Measurements from ENCODE around the gene FSD2.
A peak's percentile ranks its signal among the peaks of the same experiment; 100 is the strongest.

The FSD2 gene

GRCh38 chr15:82805994-82806406 lies at the start of gene FSD2:
TSS of gene FSD2 (minus strand) at chr15:82806069. CDS start at chr15:82787390, 18,679 bp downstream.
- no peak for DNase-seq (ENCODE audit: low spot score)

GRCh38 chr15:82854554-82854953 lies 48.7 kb upstream of the FSD2 start:
- no peak for DNase-seq (ENCODE audit: low spot score)

- DNase-seq (ENCODE audit: low spot score) = peak; percentile 91
These were observed 47.2 kb upstream of the FSD2 start for GRCh38 chr15:82852941-82853561.

GRCh38 chr15:82851981-82852511 lies 46.2 kb upstream of the FSD2 start:
- DNase-seq (ENCODE audit: low spot score) = no peak

- no peak for DNase-seq (ENCODE audit: low spot score)
These were observed 45.5 kb upstream of the FSD2 start for GRCh38 chr15:82851306-82851850.

GRCh38 chr15:82850731-82851130 lies 44.9 kb upstream of the FSD2 start:
- no peak for DNase-seq (ENCODE audit: low spot score)

- DNase-seq (ENCODE audit: low spot score) = peak; percentile 99
These were observed 44.0 kb upstream of the FSD2 start for GRCh38 chr15:82849556-82850512.

- peak; percentile 53 for DNase-seq (ENCODE audit: low spot score)
These were observed 42.5 kb upstream of the FSD2 start for GRCh38 chr15:82848241-82848993.

- no peak for DNase-seq (ENCODE audit: low spot score)
These were observed 41.8 kb upstream of the FSD2 start for GRCh38 chr15:82847703-82848102.

GRCh38 chr15:82846621-82847020 lies 40.8 kb upstream of the FSD2 start:
- DNase-seq (ENCODE audit: low spot score) = no peak

GRCh38 chr15:82845686-82846085 lies 39.8 kb upstream of the FSD2 start:
- DNase-seq (ENCODE audit: low spot score) = no peak

- DNase-seq (ENCODE audit: low spot score) = no peak
These were observed 37.7 kb upstream of the FSD2 start for GRCh38 chr15:82843566-82843965.

GRCh38 chr15:82840166-82840565 lies 34.3 kb upstream of the FSD2 start:
- no peak for DNase-seq (ENCODE audit: low spot score)

- DNase-seq (ENCODE audit: low spot score) = no peak
These were observed 33.3 kb upstream of the FSD2 start for GRCh38 chr15:82839136-82839535.

GRCh38 chr15:82838096-82838735 lies 32.3 kb upstream of the FSD2 start:
- DNase-seq (ENCODE audit: low spot score) = no peak

GRCh38 chr15:82835391-82835917 lies 29.6 kb upstream of the FSD2 start:
- DNase-seq (ENCODE audit: low spot score) = no peak

GRCh38 chr15:82833362-82833682 lies 27.5 kb upstream of the FSD2 start:
- DNase-seq (ENCODE audit: low spot score) = no peak

GRCh38 chr15:82832601-82833361 lies 26.9 kb upstream of the FSD2 start:
- no peak for DNase-seq (ENCODE audit: low spot score)

- DNase-seq (ENCODE audit: low spot score) = no peak
These were observed 26.2 kb upstream of the FSD2 start for GRCh38 chr15:82831894-82832600.

Measured in hematopoietic multipotent progenitor cell treated with erythropoietin and hydrocortisone succinate and interleukin-3 and kit ligand, for 15 days (in vitro differentiated cells).